NCI-H82 treated with DMSO at 0.1 percent for 48 hours (cell line): Measurements from ENCODE around the gene PDE6B.
A peak's percentile ranks its signal among the peaks of the same experiment; 100 is the strongest.
"Not testable (repeated sequence)": the region's sequence is repeated elsewhere in the genome, so short reads cannot be mapped to it uniquely, and the experiment has no call there.

Experiments used
- DNase-seq: peaks from one replicate; lab custom pipeline; 2025; ENCODE audit not compliant: unreplicated experiment; lab: John Stamatoyannopoulos, UW

Gene PDE6B

DNA sequence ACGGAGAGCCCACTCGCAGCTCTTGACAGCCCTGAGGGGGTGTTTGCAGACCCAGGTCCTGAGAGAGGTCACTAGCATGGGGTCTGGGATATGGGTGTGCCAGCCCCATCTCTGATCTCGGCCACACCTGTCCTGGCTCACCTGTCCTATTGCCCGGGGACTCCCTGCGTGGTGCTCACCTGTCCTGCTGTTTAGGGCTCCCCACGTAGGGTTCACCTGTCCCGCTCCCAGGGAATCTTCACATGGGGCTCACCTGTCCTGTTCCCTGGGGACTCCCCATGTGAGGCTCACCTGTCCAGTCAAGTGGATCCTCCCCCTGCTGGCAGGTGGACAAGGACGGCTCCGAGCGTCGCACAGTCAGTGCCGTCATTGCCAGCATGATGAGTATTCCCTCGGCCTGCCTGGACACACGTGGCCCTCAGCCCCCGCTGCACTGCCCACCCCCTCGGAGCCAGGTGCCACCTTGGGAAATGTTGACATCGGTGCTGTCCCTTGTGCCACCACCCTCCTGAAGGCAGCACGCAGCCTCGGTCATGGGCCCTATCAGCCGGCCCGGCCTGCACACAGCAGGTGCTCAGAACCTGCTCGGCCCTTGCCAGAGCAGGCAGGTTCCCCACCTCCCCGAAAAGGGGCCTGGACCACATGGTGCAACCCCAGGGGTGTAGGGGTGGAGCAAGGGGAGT lies 57.3 kb downstream of the PDE6B start:
- DNase-seq: no peak

- no peak for DNase-seq
Observed at GRCh38 chr4:683247-683897, 58.0 kb downstream of the PDE6B start.

- DNase-seq: peak; percentile 44
Observed at GRCh38 chr4:683982-684622, 58.7 kb downstream of the PDE6B start.

DNA sequence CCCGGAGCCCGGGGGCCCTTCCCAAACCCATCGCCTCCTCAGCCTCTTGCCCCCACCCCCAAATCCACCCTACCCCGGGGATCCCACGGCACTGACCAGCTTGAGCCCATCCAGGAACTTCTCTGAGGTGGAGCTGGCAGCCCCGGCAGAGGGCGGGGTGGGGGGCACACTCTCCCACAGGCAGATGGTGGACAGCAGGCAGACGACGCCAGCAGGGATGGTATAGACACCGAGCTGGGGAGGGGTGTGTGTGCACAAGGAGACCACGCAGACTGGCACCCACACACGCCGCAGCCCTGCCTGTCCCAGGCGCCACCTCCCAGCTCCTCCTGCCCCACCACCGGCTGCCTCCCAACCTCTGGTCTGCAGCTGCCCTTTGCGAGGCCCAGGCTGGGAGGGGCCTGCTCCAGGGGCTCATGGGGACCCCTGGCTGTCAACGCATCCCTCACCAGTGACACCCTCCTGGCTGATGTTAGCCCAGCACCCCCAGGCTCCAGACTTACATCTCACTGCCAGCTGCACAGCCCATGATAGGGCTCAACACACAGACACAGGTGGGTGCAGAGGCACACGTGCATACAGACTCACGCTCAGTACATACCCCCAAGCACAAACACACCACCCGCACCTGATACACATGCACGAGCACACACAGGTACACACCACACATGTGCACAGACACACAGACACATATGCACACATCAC lies 59.4 kb downstream of the PDE6B start:
- DNase-seq: no peak

DNA sequence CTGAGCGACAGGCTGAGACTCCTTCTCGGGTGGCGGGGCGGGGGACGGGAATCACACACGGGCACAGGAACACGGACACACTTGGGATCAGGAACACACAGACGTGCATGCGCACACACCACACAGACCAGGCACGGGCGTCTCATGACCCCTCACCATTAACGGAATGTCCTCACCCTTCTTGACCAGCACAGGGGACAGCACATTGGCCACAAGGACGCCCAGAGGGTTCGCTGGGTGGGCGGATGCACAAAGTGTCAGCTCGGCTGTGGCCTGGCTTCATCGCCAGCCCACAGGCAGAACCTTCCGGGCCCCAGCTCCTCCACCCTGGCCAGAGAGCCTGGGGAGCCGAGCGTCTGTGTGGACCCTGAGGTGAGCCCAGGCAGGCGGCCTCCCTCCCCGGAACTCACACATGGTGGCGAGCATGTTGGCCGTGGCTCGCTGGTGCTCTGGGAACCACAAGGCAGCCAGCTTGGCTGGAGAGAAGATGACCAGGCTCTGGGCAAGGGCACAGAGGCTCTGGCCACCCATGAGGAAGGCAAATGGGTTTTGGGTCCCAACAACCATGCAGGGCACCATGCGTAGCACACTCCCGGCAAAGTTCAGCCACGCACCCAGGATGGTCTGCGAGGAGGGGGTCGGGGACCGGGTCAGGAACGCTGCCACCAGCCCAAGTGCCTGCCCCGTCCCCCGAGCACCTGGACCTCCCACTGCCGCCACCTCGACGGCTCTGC lies 60.5 kb downstream of the PDE6B start:
- no peak for DNase-seq

DNA sequence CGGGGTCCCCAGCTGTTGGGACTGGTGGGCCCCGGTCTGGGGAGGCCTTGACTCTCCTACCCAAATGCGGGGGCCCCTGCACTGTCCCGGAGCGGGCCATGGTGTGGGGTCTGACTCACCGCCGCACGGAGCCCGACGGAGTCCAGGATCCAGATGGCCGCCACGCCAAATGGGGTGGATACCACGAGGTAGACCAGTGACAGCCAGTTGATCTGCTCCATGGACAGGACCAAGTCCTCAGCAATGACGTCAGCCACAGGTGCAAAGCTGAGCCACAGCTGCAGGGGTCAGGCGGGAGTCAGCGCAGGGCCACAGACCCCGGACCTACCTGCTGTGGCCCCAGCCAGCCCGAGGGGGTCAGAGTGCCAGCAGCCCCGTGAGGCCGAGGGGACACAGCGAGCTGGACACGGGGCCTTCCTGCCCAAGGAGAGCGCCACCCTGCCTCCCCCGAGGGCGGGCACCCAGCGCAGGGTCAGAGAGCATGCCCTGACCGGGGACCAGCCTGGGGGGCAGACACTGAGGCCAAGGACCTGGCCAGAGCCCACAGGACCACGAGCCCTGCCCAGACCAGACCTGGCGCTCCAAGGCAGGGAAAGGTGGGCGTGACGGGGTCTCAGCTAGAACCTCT lies 61.2 kb downstream of the PDE6B start:
- no peak for DNase-seq

DNA sequence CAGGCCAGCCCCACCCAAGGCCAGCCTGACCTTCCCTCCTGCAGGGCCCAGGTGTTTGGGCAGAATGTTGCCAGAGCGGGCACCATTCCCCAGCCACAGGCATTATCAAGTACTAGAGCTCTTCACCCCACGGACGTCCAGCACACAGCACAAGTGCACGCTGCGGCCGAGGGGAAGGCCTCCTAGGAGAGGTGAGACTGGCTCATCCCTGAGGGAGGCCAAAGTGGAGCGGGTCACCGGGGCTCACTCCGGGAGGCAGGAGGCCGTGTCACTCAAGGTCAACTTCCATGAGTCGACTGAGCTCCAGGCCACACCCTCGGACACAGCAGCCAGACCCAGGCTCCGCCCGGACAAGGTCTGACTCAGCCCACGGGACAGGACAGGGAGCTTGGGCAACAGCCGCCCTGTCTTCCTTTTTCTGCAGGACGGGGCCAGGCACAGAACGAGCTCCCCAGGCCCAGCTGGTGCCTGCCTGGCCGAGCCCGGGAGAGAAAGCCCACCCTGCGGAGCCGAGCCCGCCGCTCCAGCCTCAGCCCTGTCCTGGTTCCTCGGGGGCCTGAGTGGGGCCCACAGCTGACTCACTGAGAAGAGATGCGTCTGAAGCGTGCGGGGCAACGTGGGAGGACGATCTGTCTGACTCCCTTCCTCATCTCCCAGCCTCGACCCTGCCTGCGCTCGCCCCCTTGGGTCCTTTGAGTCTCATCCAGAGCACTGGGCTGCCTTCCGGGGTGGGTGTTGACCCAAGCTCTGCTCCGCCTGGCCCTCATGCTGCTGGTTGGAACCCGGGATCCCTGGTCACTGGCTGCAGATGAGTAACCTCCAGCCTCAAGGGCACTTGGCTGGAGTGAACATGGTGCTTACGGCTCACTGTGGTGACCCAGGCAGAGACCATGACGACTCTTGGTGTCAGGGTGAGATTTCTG lies 61.9 kb downstream of the PDE6B start:
- no peak for DNase-seq

DNA sequence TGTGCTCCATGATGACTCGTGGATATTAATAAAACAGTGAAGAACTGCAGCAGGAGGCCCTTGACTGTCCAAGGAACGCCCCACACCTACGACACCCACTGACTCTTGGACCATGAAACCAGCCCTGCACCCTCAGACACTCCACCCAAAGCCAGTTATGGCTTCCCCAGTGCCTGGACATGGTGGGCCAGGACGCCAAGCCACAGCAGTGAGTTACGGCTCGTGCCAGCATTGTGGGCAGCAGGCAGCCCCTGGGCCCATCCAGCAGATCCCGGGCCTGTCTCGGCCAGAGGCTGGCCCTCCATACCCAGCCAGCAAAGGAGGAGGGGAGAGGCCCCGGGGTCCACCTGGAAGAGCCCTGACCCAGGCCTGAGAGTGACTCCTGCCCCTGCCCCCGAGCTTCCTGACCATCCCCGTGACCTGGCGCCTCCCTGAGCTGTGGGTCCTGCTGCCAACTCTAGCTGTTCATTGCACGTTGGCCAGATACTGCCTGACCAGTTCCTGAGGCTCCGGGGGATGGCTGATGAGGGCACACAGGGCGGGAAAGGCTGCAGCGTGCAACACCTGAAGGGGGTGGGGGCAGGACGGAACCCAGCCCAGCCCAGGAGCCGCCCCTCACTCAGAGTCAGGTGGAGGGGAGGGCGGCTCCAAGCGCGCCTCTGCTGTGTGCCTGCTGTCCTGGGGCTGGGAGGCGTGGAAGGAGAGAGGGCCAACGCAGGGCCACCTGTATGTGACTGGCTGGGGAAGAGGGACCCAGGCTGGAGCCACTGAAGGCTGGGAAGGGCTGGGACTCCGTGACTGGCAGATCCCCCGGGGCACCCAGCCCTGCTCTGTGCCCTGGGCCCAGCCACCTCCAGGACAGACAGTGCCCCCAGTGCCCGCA lies 62.8 kb downstream of the PDE6B start:
- no peak for DNase-seq

GRCh38 chr4:688854-689681 lies 63.7 kb downstream of the PDE6B start, which contains the start of gene SLC49A3:
TSS of gene SLC49A3 (minus strand) at chr4:689151. CDS start at chr4:689127, 24 bp downstream.
- no peak for DNase-seq

GRCh38 chr4:689723-690122 lies 64.3 kb downstream of the PDE6B start:
- DNase-seq: no peak

DNA sequence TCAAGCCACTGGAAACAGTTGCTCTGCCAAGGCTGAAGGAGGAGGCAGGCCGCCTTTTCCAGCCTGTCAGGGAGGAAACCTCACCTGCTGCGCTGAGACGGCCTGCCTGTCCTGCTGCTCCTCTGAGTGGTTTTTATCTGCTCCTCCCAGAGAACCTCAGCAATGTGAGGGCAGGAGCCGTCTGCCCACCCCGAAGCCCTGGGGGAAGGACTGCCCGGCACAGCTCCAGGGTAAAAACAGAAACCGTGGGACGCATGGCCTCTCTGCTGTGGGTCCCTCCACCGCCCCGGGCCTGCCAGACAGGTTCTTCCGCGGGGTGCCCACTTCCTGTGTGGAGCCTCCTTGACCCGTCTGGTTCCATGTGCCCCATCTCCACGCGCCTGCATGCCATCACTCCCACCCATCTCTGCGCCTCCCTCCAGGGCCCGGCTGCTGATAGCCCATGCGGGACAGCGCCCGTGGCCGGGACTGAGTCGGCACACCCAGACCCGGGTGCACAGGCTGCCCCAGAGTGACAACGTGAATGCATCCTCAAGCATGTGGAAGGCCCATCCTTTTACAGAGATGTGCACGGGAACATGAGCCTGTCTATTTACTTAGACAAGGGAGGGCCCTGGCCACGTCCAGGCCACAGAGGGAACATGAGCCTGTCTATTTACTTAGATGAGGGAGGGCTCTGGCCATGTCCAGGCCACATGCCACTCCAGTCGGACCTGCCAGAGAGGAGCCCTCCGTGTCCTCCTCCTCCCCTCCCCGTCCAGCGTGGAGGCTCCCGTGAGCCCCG lies 67.6 kb downstream of the PDE6B start:
- DNase-seq: no peak

DNA sequence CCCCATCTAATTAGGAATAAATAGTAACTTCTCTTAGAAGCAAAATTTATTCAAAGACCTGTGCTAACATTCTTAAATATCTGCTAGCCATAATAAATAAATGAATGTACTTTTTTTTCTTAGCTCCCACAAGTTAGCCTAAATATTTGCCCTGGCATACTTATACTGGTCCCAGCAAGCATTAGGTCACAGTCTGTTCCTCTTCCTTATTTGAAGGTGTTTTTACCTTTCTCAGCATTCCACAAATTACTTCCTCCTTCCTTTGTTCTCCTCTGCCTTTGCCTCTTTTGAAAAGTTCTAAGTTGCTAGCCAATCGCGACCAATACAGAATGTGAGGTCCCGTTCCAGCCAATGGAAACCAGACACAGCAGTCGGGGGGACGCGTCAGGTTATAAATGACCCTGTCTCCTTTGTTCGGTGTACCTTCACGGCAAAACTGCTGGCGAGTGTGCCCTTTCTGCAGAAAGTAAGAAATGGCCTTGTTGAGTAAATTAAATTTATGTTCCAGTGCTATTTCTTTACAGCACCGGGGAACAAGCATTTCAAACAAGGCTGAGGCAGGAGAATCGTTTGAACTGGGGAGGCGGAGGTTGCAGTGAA lies 69.1 kb downstream of the PDE6B start:
- DNase-seq: not testable (repeated sequence)

DNA sequence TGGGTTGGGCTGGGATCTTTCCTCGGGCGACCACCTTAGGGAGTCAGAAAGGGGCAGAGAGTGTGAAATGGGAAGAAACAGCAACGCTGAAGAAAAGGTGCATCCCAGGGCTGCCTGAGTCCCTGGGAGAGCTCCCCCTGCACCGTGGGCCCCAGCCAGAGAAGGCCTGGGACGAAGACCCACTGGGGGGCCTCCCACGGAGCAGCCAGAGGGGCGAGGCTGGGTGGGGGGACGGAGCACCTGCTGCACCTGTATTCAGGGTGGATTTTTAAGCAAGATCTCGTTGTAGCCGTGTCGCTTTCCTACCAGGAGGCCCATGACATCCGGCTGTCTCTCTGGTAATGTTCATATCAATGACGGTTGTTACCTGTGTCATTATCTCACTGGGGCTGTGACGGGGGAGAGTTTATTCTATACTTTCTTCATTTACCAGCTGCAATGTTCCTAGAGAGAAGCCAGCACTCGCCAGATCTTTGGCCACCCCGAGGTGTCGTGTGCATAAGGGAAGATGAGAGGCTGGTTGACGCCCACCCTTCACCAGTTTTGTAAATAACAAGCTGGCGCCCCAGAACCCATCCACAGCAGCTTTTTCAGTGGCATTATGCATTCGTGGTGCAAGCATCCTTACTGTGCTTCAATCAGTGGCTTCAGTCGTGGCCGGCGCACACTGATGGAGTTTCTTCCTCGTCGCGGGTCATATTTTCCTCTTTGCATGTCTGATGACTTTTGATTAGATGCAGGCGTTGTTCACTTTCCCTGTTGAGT lies 74.6 kb downstream of the PDE6B start:
- DNase-seq: no peak

GRCh38 chr4:700587-701264 lies 75.4 kb downstream of the PDE6B start:
- no peak for DNase-seq

- no peak for DNase-seq
Observed at GRCh38 chr4:702618-703048, 77.3 kb downstream of the PDE6B start.
